Adrenal gland (tissue), 12 donors: Measurements from ENCODE around the gene PCARE. TPM values are rescaled to one million over a fixed set of nuclear protein-coding genes. Genes with fewer than 3 reads are reported as not detected.

Experiments
- polyA plus RNA-seq, 3 donors: library from polyadenylated mRNA; stranded (reverse); fragments of 200-250 nt in 2 of 3; fragments of 350-450 nt in 1 of 3; fragmentation: Illumina TruSeq in 1 of 3; extraction: RNeasy Lipid Tissue Mini Kit (QIAGEN cat#74804) in 1 of 3; gene quantifications; one replicate each; pipeline ENCODE4 v1.2.3, GENCODE V29; 2013 to 2014
- total RNA-seq, 9 donors: library from RNA; depleted of rRNA in 4 of 9; stranded (reverse); fragments of >200 nt in 4 of 9; fragments of 120-200 nt in 1 of 9; fragmentation: NEBNext Ultra II Directional in 1 of 9; extraction: Animal tissue kit (Norgen Biotek cat#: 25700) in 1 of 9; gene quantifications; one replicate each; pipeline versions ENCODE4 v1.1.0 to v1.2.4, GENCODE V29; 2013 to 2023
- donor health status: healthy with polysubstance abuse.
- donor health status: Bipolar disorder and iron deficiency.
- donor health status: DM: yes; HTN: yes; CAD: no.
- donor health status: DM: no; HTN: no; CAD: no.
- donor health status: DM: no; HTN: no; CAD: no.
- donor health status: DM: yes; HTN: yes; CAD: no.

PCARE gene
- total and polyA plus RNA-seq, 12 donors: 0.02 to 0.17 (median 0.06) TPM; not detected in 8

Other genes starting within 250 kb of the PCARE start
- gene TRMT61B, start 204.2 kb downstream of the PCARE start, total RNA-seq: 10 to 100 TPM in 8 of 9 donors, 1 to 10 TPM in 1; 8.9 to 29.6 (median 16.3) TPM
- gene TRMT61B, start 204.2 kb downstream of the PCARE start, polyA plus RNA-seq: 10 to 100 TPM; 25.5 to 52.7 (median 37.7) TPM
- 10 to 100 TPM; 11.5 to 69.8 (median 32.4) TPM for gene WDR43, start 179.9 kb downstream of the PCARE start, total RNA-seq
- gene WDR43, start 179.9 kb downstream of the PCARE start, polyA plus RNA-seq: 10 to 100 TPM in 1 of 3 donors, 1 to 10 TPM in 2; 7.2 to 56.8 (median 9.9) TPM
- gene TOGARAM2, start 93.2 kb downstream of the PCARE start, total RNA-seq: 1 to 10 TPM in 4 of 9 donors, under 1 TPM in 5; under 0.01 to 5.3 (median 0.96) TPM
- 10 to 100 TPM in 1 of 3 donors, 1 to 10 TPM in 1, under 1 TPM in 1; 0.16 to 26.4 (median 7.5) TPM for gene TOGARAM2, start 93.2 kb downstream of the PCARE start, polyA plus RNA-seq
- 10 to 100 TPM; 13.2 to 30.5 (median 21.4) TPM for gene CLIP4, start 40.9 kb upstream of the PCARE start, total RNA-seq
- 10 to 100 TPM in 1 of 3 donors, 1 to 10 TPM in 2; 6.1 to 12.3 (median 7.3) TPM for gene CLIP4, start 40.9 kb upstream of the PCARE start, polyA plus RNA-seq